AG04449 (cell line): ENCODE measurements around the gene CASP10.

Source experiments
- CTCF ChIA-PET: fragments of 350-600 bp; formaldehyde crosslinking; extraction: SDS; loops from one replicate; lab custom pipeline; 2021; ENCODE audit warnings: antibody characterized with exemption; lab: Yijun Ruan, JAX
- POLR2A ChIA-PET: fragments of 400-600, 350-600 bp; formaldehyde crosslinking; extraction: SDS; loops from one replicate; lab custom pipeline; 2020; ENCODE audit warnings: antibody characterized with exemption, inconsistent platforms; lab: Yijun Ruan, JAX
- DNase-seq: peaks from one replicate; pipeline ENCODE4 v3.0.0-alpha.2; 2010; ENCODE audit warnings: low read depth, low spot score
- H3K4me3 ChIP-seq: 2 replicates; pipeline ENCODE4 v1.5.1; 2011; ENCODE audit warnings: low read depth, mild to moderate bottlenecking, control low read depth, low read length
- TF ChIP-seq, protein P1 (sequence below): IDR thresholded peaks from one replicate; pipeline ENCODE4 v1.5.1; 2011; ENCODE audit warnings: mild to moderate bottlenecking, moderate library complexity, low read length, control low read depth, inconsistent platforms; ENCODE audit not compliant: insufficient read depth; ENCODE audit errors: missing control alignments

Gene CASP10

DNA sequence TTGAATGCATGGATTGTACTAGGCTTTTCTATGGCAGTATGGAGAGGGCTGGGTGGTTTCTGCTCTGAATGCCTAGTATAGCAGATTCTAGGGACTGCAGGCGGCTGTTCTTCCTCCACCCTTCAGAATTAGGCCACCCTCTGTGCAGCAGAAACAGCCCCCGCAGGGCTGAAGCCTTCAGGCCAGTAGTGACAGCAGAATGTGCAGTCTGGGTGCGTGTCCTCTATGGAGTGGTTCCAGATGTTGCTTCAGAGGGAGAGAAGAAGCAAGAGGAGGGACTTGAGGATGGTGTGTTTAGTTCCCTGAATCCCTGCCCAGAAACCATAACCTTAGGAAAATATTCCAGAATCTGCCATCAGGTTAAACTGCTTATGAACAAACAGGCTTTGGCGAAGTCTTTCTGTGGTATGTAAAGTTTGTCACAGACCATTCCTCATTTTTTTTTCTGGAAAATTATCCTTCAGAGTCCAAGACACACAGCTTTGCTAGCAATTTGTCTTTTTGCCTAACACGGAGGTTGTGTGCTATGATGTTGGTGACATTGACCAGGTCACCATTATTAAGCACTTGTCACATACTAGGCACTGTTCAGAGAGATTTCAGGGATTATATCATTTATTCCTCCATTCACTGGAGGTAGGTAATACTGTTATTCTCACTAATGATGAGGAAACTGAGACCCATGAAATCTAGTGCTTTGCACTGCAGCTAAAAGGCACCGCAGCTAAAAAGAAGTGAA lies 21.1 kb downstream of the CASP10 start:
- POLR2A ChIA-PET, result no interaction called here
- DNase-seq, result no peak
- TF ChIP-seq, protein P1, sequence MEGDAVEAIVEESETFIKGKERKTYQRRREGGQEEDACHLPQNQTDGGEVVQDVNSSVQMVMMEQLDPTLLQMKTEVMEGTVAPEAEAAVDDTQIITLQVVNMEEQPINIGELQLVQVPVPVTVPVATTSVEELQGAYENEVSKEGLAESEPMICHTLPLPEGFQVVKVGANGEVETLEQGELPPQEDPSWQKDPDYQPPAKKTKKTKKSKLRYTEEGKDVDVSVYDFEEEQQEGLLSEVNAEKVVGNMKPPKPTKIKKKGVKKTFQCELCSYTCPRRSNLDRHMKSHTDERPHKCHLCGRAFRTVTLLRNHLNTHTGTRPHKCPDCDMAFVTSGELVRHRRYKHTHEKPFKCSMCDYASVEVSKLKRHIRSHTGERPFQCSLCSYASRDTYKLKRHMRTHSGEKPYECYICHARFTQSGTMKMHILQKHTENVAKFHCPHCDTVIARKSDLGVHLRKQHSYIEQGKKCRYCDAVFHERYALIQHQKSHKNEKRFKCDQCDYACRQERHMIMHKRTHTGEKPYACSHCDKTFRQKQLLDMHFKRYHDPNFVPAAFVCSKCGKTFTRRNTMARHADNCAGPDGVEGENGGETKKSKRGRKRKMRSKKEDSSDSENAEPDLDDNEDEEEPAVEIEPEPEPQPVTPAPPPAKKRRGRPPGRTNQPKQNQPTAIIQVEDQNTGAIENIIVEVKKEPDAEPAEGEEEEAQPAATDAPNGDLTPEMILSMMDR, result no peak
- H3K4me3 ChIP-seq, result no peak overlapping the region
- CTCF ChIA-PET, result interaction anchor here (1.0 to 1.3 kb wide), 3 partner anchors 26 to 299 kb away, joined by 3 to 4 read pairs (median 3); no protein-coding TSS in a partner anchor

DNA sequence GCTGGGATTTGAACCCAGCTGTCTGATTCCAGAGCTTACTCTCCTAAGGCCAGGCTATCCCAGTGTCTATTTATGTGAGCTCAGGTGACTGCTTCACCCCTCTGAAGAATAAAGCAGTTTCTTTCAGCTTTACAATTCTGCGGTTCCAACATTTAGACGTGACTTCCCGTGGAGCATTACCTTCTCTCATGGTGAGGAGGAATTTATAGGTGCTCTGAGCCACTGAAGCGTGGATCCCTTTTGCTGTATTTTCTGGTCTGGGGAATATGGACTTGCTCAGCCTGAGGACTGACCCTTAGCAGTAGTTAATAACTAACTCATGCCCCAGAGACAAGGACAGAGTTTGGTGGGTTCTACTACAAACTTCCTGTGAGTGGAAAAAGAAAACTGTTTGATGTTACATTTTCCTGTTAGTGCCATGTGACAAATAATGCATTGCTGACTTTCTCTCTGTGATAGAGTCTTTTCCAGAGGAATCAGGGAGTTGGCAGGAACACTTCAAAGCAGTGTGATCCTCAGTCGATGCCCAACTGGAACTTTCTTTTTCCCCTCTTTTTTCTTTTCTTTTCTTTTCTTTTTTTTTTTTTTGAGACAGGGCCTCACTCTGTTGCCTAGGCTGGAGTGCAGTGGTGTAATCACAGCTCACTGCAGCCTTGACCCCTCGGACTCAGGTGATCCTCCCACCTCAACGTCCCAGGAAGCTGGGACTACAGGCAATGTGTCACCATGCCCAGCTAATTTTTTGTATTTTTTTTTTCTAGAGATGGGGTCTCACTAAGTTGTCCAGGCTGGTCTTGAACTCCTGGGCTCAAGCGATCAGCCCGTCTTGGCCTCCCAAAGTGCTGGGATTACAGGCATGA lies 21.9 kb downstream of the CASP10 start:
- CTCF ChIA-PET, result interaction anchor here (1.0 to 1.5 kb wide), 4 partner anchors 9 to 300 kb away, joined by 3 to 8 read pairs (median 3); no protein-coding TSS in a partner anchor
- no peak for DNase-seq
- POLR2A ChIA-PET, result no interaction called here

DNA sequence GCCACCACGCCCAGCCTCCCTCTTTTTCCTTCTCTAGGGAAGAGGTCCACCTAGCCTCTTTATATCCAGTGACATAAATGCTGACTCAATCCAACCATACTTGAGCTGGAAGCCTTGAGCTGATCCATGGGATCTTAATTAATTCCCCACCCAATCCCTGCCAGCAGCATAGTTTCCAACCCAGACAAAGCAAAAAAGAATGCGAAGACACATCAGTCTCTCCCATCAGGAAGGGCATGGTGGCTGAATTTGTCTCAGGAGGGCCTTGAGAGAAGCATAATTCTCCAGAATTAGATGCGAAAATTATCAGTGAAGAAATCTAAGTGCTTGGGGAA lies 22.5 kb downstream of the CASP10 start:
- no peak for DNase-seq
- TF ChIP-seq, protein P1, result no peak
- CTCF ChIA-PET, result interaction anchor here (0.6 to 1.5 kb wide), 3 partner anchors 9 to 27 kb away, joined by 3 to 8 read pairs (median 3); no protein-coding TSS in a partner anchor

More for the DNA sequence above, 21.9 kb downstream of the CASP10 start:
- H3K4me3 ChIP-seq, result no peak overlapping the region
- TF ChIP-seq, protein P1, result no peak

GRCh38 chr2:201208563-201209252 lies 25.8 kb downstream of the CASP10 start:
- TF ChIP-seq, protein P1, result no peak
- POLR2A ChIA-PET, result no interaction called here
- no peak overlapping the region for H3K4me3 ChIP-seq
- DNase-seq, result no peak
- CTCF ChIA-PET, result interaction anchor here (2.2 to 2.8 kb wide), 2 partner anchors 17 to 24 kb away, joined by 4 to 15 read pairs; no protein-coding TSS in a partner anchor

More for the DNA sequence above, 22.5 kb downstream of the CASP10 start:
- no peak overlapping the region for H3K4me3 ChIP-seq
- POLR2A ChIA-PET, result no interaction called here

DNA sequence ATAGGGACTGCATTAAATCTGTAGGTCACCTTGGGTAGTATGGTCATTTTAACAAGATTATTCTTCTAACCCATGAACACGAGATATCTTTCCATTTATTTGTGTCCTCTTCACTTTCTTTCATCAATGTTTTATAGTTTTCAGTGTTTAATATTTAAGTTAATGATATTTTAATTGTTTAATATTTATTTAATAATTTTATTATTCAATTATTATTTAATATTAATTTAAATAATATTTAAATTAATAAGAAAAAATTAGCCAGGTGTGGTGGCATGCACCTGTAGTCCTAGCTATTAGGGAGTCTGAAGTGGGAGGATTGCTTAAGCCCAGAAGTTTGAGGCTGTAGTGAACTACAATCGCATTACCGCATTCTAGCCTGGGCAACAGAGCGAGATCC lies 33.0 kb downstream of the CASP10 start:
- no peak for DNase-seq
- no peak overlapping the region for H3K4me3 ChIP-seq
- ChIA-PET CTCF (no interaction called here), POLR2A (no interaction called here)
- TF ChIP-seq, protein P1, result no peak
